GM19238 (cell line): ENCODE measurements around the gene IFT25.
"Not testable (repeated sequence)": the region's sequence is repeated elsewhere in the genome, so short reads cannot be mapped to it uniquely, and the experiment has no call there.

Experiments used
- DNase-seq: peaks from one replicate; pipeline ENCODE4 v3.0.0; 2011; ENCODE audit warnings: low spot score; ENCODE audit not compliant: insufficient read length

Gene IFT25

GRCh38 chr1:53889304-53890298, 55.9 kb downstream of the IFT25 start, which contains the start of gene YIPF1:
Gene YIPF1 (minus strand): TSS chr1:53889797. CDS start chr1:53888937, 860 bp downstream.
- peak; percentile 80 for DNase-seq

- DNase-seq: no peak
Measured at GRCh38 chr1:53888681-53889080, 56.8 kb downstream of the IFT25 start.

GRCh38 chr1:53883600-53883999, 61.9 kb downstream of the IFT25 start:
- not testable (repeated sequence) for DNase-seq

GRCh38 chr1:53881853-53882252, 63.6 kb downstream of the IFT25 start:
- DNase-seq: not testable (repeated sequence)

GRCh38 chr1:53878492-53879105, 66.9 kb downstream of the IFT25 start:
- DNase-seq: no peak

GRCh38 chr1:53875150-53875549, 70.3 kb downstream of the IFT25 start:
- DNase-seq: not testable (repeated sequence)

GRCh38 chr1:53871773-53872484, 73.6 kb downstream of the IFT25 start:
- no peak for DNase-seq
